Muscle layer of duodenum (tissue), 2 donors: ENCODE data around the gene PGBD5.

Experiments
- H3K27ac ChIP-seq: one replicate; pipeline ENCODE4 v1.7.0; 2013; ENCODE audit warnings: mild to moderate bottlenecking, low read length
- H3K27me3 ChIP-seq: one replicate; pipeline ENCODE4 v1.7.0; 2013; ENCODE audit warnings: low read depth, mild to moderate bottlenecking, control low read depth, low read length
- H3K36me3 ChIP-seq, 2 donors: one replicate each; pipeline ENCODE4 v1.7.0; 2013; ENCODE audit warnings: low read length in 2 of 2, control low read depth in 1 of 2, mild to moderate bottlenecking in 1 of 2; ENCODE audit not compliant: insufficient read depth in 2 of 2, control insufficient read depth in 1 of 2
- H3K4me1 ChIP-seq, 2 donors: one replicate each; pipeline ENCODE4 v1.7.0; 2013; ENCODE audit warnings: low read length in 2 of 2, mild to moderate bottlenecking in 2 of 2, control low read depth in 1 of 2, moderate library complexity in 1 of 2; ENCODE audit not compliant: insufficient read depth in 2 of 2, control insufficient read depth in 1 of 2
- H3K4me3 ChIP-seq, 2 donors: one replicate each; pipeline ENCODE4 v1.7.0; 2013; ENCODE audit warnings: low read length in 2 of 2, low read depth in 1 of 2, mild to moderate bottlenecking in 1 of 2
- H3K9me3 ChIP-seq, 2 donors: one replicate each; pipeline ENCODE4 v1.7.0; 2013; ENCODE audit warnings: low read length in 2 of 2, control low read depth in 1 of 2, mild to moderate bottlenecking in 1 of 2; ENCODE audit not compliant: control insufficient read depth in 1 of 2
- donor health status: healthy.

The PGBD5 gene

DNA sequence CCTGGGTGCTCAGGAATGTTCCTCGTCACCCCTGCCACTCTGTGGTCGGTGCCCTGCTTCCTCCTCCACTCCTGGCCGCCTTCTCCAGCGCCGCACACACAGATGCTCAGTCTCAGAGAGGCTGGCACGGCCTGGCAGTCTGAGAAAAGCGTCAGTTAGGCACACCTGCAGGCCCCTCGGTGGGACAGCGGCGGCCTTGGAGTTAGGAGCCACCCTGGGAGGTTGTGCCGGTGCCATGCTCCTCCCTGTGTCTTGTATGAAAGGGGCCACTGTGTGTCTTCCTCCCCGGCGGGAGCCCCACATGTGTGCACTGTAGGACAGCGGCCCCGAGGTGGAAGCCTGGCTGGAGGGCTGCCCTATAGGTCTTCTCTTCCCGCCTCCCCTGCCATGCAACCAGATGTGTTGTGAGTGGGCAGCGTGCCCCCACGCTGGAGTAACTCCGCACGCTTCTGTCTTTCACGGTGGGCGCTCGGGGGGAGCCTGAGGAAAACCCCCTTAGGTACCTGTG lies 145.2 kb downstream of the PGBD5 start:
- peaks cover 6 to 58% of the 10 kb centered on the region in 2 donors for H3K36me3 ChIP-seq
- no peaks in the 10 kb centered on the region for H3K27me3 ChIP-seq
- no peak overlapping the region for H3K4me3 ChIP-seq
- no peak overlapping the region for H3K27ac ChIP-seq
- H3K9me3 ChIP-seq, result no peaks in the 10 kb centered on the region
- H3K4me1 ChIP-seq, result no peaks in the 10 kb centered on the region

DNA sequence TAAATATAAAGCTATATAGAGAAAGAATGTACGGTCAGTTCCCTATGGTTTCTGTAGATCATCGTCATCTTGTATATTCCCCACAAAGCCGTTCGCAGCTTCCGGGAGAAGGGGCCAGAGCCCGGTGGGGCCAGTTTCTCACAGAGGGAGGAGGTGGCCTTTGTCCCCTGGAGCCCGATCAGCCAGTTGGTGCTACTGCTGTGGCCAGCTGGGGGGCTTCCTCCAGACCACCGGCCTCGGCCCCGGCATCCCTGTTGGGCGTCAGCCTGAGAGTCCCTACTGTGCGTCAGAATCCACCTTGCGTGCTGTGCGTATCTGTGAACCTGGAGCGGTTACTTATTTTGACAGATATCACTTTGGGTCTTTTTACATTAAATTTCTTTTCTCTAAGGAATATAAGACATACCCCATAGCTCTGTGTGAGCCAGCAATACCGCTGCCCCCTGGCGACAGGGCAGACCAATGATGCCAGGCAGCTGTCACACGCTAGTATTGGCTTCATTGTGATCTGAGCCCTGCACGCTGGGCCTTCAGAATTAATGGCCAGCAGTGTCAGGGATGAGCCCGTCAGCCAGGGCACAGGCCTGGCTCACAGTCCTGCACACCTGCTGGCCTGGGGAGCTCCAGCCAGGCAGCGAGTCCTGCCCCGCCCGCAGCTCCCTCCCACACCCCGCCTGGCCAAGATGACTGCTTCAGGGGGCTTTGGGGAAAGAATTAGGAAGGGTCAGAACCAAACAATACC lies 145.9 kb downstream of the PGBD5 start:
- no peaks in the 10 kb centered on the region for H3K27me3 ChIP-seq
- no peaks in the 10 kb centered on the region for H3K4me1 ChIP-seq
- H3K4me3 ChIP-seq, result no peak overlapping the region
- no peak overlapping the region for H3K27ac ChIP-seq
- H3K9me3 ChIP-seq, result no peaks in the 10 kb centered on the region
- peaks cover 6 to 58% of the 10 kb centered on the region in 2 donors for H3K36me3 ChIP-seq

DNA sequence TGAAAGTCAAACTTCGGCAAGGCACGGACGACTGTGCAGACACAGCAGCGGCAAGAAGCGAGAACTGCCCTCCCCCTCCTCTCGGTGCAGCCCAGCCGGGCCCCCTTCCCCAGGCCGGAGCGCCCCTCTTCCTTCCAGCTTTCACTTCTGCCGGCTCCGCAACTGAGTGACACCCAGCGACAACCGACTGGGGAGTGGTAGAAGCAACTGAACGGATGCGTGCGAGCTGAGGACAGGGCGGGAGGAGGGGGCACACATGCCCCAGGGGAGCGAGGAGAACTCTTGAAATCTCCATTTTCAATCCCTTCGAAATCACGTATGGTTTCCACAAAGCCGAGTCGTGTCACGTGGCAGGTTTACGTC lies 146.6 kb downstream of the PGBD5 start:
- H3K36me3 ChIP-seq, result peaks cover 9 to 63% of the 10 kb centered on the region in 2 donors
- H3K27ac ChIP-seq, result no peak overlapping the region

DNA sequence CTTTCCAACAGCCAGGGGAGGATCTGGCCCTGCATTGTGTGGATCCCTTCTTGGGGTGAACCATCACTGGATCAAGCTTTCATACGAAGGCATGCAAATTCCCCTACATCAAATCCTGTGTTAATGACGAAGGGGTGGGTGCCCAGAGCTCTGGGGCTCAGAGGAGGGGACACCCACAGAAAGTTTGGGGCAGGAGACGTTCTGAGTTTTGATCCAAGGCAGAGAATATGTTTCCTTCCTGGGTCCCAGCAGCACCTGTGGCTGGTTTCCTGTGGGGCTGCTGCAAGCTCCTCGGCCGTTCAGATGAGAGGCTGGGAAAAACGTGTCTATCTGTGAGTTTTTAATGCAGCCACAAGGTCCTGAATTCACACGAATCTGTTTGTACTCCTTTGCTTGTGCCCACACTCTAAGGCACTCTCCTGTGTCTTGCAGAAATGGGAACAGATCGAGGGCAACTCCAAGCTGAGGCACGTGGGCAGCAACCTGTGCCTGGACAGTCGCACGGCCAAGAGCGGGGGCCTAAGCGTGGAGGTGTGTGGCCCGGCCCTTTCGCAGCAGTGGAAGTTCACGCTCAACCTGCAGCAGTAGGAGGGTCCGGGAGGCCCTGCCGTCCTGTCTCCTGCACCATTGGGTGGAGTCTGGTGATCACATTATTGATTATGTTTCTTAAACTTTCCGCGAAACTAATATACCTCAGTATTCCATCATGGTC lies 147.1 kb downstream of the PGBD5 start:
- Histone ChIP-seq H3K4me1 (no peaks in the 10 kb centered on the region), H3K36me3 (peaks cover 9 to 66% of the 10 kb centered on the region in 2 donors), H3K4me3 (no peak overlapping the region), H3K27me3 (no peaks in the 10 kb centered on the region), H3K27ac (no peak overlapping the region), H3K9me3 (no peaks in the 10 kb centered on the region)

More for the DNA sequence above, 146.6 kb downstream of the PGBD5 start:
- no peaks in the 10 kb centered on the region for H3K4me1 ChIP-seq
- H3K4me3 ChIP-seq, result no peak overlapping the region
- H3K27me3 ChIP-seq, result no peaks in the 10 kb centered on the region
- no peaks in the 10 kb centered on the region for H3K9me3 ChIP-seq

DNA sequence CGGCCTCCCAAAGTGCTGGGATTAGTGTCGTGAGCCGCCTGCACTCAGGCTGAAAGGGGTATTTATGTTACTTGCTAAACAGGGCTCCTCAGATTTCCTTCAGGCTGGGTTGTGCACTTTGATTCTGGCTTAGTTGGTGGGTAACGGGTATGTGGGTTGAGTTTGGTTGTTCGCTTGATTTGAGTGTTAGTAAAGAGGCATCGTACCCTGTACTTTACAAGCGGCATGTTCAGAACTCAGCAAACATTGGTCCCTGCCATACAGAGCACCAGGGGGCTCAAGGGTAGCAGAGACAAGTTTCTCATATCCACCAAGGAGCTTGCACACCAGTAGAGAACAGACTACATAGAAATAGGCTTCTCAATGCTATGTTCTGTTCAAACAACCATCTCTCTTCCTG lies 147.8 kb downstream of the PGBD5 start:
- H3K9me3 ChIP-seq, result no peaks in the 10 kb centered on the region
- H3K4me1 ChIP-seq, result no peaks in the 10 kb centered on the region
- no peak overlapping the region for H3K4me3 ChIP-seq
- H3K27me3 ChIP-seq, result no peaks in the 10 kb centered on the region
- H3K27ac ChIP-seq, result no peak overlapping the region
- peaks cover 9 to 66% of the 10 kb centered on the region in 2 donors for H3K36me3 ChIP-seq

DNA sequence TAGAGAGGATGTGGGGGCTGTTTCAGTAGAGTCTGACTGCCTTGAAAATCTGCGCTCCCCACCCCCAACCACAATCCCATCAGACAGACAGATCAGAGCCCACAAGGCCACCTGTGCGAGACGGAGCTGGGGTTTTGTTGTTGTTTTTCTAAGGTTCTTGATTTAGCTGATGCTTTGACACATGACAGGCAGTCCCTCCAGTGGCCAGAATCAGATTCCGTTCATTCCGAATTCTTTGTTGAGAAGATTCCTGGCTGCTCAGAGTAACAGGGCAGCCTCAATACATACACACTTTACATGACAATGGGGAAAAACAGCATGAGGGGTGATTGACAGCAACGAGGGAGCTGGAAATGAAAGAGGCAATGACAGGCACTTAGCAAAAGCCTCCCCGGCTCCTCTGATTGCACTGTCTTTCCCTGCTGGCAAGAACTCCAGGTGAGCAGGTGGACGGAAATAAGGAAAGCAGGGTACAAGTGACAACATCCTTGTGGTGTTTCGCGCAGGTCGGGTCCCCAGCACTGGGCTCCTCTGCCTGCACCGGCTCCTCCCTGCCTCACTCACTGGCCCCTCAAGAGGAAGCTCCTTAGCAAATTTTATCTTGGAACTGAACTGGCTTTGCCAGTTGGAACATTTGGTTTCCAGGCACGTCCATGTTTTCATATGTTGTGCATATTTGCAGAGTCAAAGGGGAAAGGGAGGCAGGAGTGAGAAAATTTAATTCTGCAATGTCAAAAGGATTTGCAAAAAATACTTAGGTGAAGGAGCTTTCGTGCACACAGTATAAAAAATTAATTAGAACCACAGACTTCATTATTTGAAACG lies 148.7 kb downstream of the PGBD5 start:
- H3K9me3 ChIP-seq, result no peaks in the 10 kb centered on the region
- H3K36me3 ChIP-seq, result peaks cover 9 to 61% of the 10 kb centered on the region in 2 donors
- no peak overlapping the region for H3K27ac ChIP-seq
- no peaks in the 10 kb centered on the region for H3K27me3 ChIP-seq
- H3K4me1 ChIP-seq, result no peaks in the 10 kb centered on the region
- no peak overlapping the region for H3K4me3 ChIP-seq

DNA sequence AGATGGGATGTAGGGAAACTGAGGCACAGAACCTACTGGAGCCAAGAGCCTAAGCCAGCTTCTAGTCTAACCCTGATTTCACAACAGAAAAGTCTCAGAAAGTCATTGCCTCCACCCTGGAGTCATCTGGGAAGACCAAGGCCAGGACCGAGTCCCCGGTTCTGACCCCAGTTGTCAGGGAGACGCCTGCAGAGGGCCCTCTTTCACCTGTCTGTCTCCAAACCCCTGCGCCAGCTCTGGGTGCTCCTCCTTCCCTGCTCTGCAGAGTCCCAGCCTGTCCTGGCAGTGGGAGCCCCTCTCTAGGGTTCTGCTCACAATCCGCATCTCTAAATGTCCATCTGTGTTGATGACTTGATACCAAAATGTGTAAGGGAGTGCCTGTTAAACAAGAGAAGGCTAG lies 149.7 kb downstream of the PGBD5 start:
- peaks cover 9 to 64% of the 10 kb centered on the region in 2 donors for H3K36me3 ChIP-seq

DNA sequence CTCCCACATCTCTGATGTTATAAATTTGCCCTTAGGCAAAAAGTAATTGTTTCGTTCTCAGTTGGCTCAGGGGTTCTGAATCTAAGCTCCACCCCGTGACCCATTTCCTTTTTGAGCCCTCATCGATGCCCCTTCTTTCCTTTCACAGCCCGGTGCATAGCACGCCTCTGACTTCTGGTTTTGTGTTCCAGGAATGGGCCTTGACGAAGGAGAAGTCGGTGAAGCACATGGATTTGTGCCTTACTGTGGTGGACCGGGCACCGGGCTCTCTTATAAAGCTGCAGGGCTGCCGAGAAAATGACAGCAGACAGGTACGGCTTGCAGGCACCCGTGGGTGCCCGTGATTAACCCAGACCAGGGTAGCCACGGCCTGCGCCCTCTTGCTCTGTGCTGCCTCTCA lies 151.9 kb downstream of the PGBD5 start:
- H3K4me1 ChIP-seq, result peaks cover 8 to 11% of the 10 kb centered on the region in 2 donors
- H3K36me3 ChIP-seq, result peaks cover 9 to 50% of the 10 kb centered on the region in 2 donors
- no peak overlapping the region for H3K4me3 ChIP-seq
- H3K27ac ChIP-seq, result no peak overlapping the region
- H3K27me3 ChIP-seq, result no peaks in the 10 kb centered on the region
- H3K9me3 ChIP-seq, result no peaks in the 10 kb centered on the region

More for the DNA sequence above, 149.7 kb downstream of the PGBD5 start:
- H3K4me3 ChIP-seq, result no peak overlapping the region
- no peaks in the 10 kb centered on the region for H3K27me3 ChIP-seq
- H3K4me1 ChIP-seq, result peaks cover 0 to under 1% of the 10 kb centered on the region in 2 donors
- H3K27ac ChIP-seq, result no peak overlapping the region
- no peaks in the 10 kb centered on the region for H3K9me3 ChIP-seq

DNA sequence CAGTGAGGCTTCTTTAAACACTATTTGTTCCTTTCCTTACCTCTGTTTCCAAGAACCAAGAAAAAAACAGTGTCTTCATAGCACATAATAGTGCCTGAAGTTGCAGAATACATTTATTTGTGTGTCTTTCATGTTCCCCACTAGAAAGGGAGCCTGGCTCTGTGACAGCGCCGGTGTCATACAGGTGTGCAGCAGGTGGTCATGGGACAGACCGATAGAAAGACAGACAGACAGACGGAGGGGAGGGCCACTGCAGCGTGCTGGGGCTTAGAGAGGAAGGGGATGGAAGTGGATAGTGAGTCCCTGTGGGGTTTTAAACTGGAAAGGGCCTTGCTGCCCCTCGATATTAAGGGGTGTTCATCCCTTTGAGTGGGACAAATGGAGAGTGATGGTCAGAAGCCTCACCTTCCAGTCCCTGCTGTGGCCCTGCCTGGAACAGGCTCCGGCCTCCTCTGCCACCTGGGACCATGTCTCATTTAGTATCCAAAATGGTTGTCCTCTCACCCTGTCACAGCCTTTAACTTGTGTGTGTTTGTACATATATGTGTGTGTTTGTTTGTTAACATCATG lies 152.9 kb downstream of the PGBD5 start:
- Histone ChIP-seq H3K4me1 (peaks cover 8 to 18% of the 10 kb centered on the region in 2 donors), H3K36me3 (peaks cover 6 to 40% of the 10 kb centered on the region in 2 donors), H3K27me3 (no peaks in the 10 kb centered on the region), H3K4me3 (no peak overlapping the region), H3K9me3 (no peaks in the 10 kb centered on the region), H3K27ac (no peak overlapping the region)

DNA sequence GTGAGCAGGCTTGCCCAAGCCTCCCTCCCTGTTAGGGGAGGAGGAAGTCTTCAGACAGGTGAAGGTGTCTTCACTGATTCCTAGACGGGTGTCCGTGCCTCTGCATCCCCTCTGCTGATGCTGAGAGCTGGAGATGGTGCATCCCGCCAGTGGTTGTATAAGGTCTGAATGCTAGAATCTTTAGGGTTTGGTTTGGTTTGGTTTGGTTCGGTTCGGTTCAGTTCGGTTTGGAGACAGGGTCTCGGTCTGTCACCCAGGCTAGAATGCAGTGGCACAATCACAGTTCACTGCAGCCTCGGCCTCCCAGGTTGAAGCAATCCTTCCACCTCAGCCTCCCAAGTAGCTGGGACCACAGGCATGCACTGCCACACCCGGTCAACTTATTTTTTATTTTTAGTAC lies 153.6 kb downstream of the PGBD5 start:
- Histone ChIP-seq H3K36me3 (peaks cover 6 to 38% of the 10 kb centered on the region in 2 donors), H3K4me3 (no peak overlapping the region), H3K4me1 (peaks cover 8 to 18% of the 10 kb centered on the region in 2 donors), H3K27ac (no peak overlapping the region), H3K9me3 (no peaks in the 10 kb centered on the region), H3K27me3 (no peaks in the 10 kb centered on the region)
